Parathyroid adenoma (tissue), 2 donors: ENCODE data around the gene GNAI2.
"Not testable (repeated sequence)": the region's sequence is repeated elsewhere in the genome, so short reads cannot be mapped to it uniquely, and the experiment has no call there.

Source experiments
- H2AFZ ChIP-seq: fragments of 300-600 bp; sonication (generic); one replicate; pipeline ENCODE4 v1.7.0; 2017; ENCODE audit warnings: antibody characterized with exemption, mild to moderate bottlenecking
- H3K27ac ChIP-seq: fragments of 300-600 bp; sonication (generic); one replicate; pipeline ENCODE4 v1.7.0; 2017
- H3K27me3 ChIP-seq: fragments of 300-600 bp; sonication (generic); one replicate; pipeline ENCODE4 v1.7.0; 2017; ENCODE audit warnings: low read length; ENCODE audit not compliant: control insufficient read depth, insufficient read depth
- H3K36me3 ChIP-seq: fragments of 300-600 bp; sonication (generic); one replicate; pipeline ENCODE4 v1.7.0; 2017; ENCODE audit warnings: low read length; ENCODE audit not compliant: control insufficient read depth, insufficient read depth
- H3K4me1 ChIP-seq: fragments of 300-600 bp; sonication (generic); one replicate; pipeline ENCODE4 v1.7.0; 2017; ENCODE audit warnings: control low read depth
- H3K4me2 ChIP-seq: fragments of 300-600 bp; sonication (generic); one replicate; pipeline ENCODE4 v1.7.0; 2017; ENCODE audit warnings: low read length
- H3K4me3 ChIP-seq: fragments of 300-600 bp; sonication (generic); one replicate; pipeline ENCODE4 v1.7.0; 2017; ENCODE audit warnings: low read depth, low read length
- H3K79me2 ChIP-seq: fragments of 300-600 bp; sonication (generic); one replicate; pipeline ENCODE4 v1.7.0; 2017; ENCODE audit warnings: control low read depth
- H3K9ac ChIP-seq: fragments of 300-600 bp; sonication (generic); one replicate; pipeline ENCODE4 v1.7.0; 2017; ENCODE audit warnings: mild to moderate bottlenecking
- H3K9me3 ChIP-seq: fragments of 300-600 bp; sonication (generic); one replicate; pipeline ENCODE4 v1.7.0; 2017; ENCODE audit warnings: low read length; ENCODE audit not compliant: control insufficient read depth
- CTCF ChIP-seq: fragments of 300-600 bp; sonication (generic); IDR thresholded peaks from one replicate; pipeline ENCODE4 v1.7.0; 2017; ENCODE audit warnings: antibody characterized with exemption, mild to moderate bottlenecking
- donor health status: primary hyperparathyroidism.

Gene GNAI2

GRCh38 chr3:50278123-50278879 is 42.3 kb downstream of the GNAI2 start:
- no peak for TF ChIP-seq CTCF
- no peak overlapping the region for H3K27ac ChIP-seq
- H2AFZ ChIP-seq, result no peak overlapping the region
- no peak overlapping the region for H3K4me3 ChIP-seq
- H3K9ac ChIP-seq, result no peak overlapping the region
- H3K36me3 ChIP-seq, result no peaks in the 10 kb centered on the region
- no peak overlapping the region for H3K4me2 ChIP-seq
- no peaks in the 10 kb centered on the region for H3K27me3 ChIP-seq
- peaks cover 3% of the 10 kb centered on the region for H3K79me2 ChIP-seq
- H3K4me1 ChIP-seq, result peaks cover 4% of the 10 kb centered on the region
- H3K9me3 ChIP-seq, result no peaks in the 10 kb centered on the region

- Histone ChIP-seq H3K4me1 (peaks cover 2% of the 10 kb centered on the region), H3K79me2 (peaks cover 2% of the 10 kb centered on the region), H3K27me3 (no peaks in the 10 kb centered on the region), H3K36me3 (no peaks in the 10 kb centered on the region), H3K9ac (no peak within 1 kb of the TSS), H3K9me3 (no peaks in the 10 kb centered on the region), H3K4me3 (no peak within 1 kb of the TSS), H3K27ac (no peak within 1 kb of the TSS), H2AFZ (no peak within 1 kb of the TSS), H3K4me2 (no peak within 1 kb of the TSS)
- no peak for TF ChIP-seq CTCF
These were observed 42.8 kb downstream of the GNAI2 start, which contains the start of gene LSMEM2 for GRCh38 chr3:50278880-50279224. Gene LSMEM2, plus strand, starts transcription at chr3:50279087. Its CDS starts 27 bp downstream, at chr3:50279114.

- Histone ChIP-seq H3K27me3 (no peaks in the 10 kb centered on the region), H3K9me3 (no peaks in the 10 kb centered on the region), H3K4me2 (no peak overlapping the region), H3K36me3 (no peaks in the 10 kb centered on the region), H3K4me1 (no peaks in the 10 kb centered on the region), H2AFZ (no peak overlapping the region), H3K4me3 (no peak overlapping the region), H3K79me2 (no peaks in the 10 kb centered on the region), H3K9ac (no peak overlapping the region), H3K27ac (no peak overlapping the region)
- no peak for TF ChIP-seq CTCF
These were observed 43.4 kb downstream of the GNAI2 start for GRCh38 chr3:50279255-50280016.

- H3K4me3 ChIP-seq, H3K9ac ChIP-seq, H3K9me3 ChIP-seq, H3K4me1 ChIP-seq, H3K27ac ChIP-seq, H3K27me3 ChIP-seq, H3K36me3 ChIP-seq, H2AFZ ChIP-seq, H3K79me2 ChIP-seq, H3K4me2 ChIP-seq: not testable (repeated sequence)
These were observed 48.1 kb downstream of the GNAI2 start for GRCh38 chr3:50284121-50284520.

- H3K9ac ChIP-seq, result no peak overlapping the region
- H3K27ac ChIP-seq, result no peak overlapping the region
These were observed 50.6 kb downstream of the GNAI2 start for GRCh38 chr3:50286322-50287227.

More at GRCh38 chr3:50286322-50287227, 50.6 kb downstream of the GNAI2 start:
- Histone ChIP-seq H2AFZ (no peak overlapping the region), H3K79me2 (peaks cover 5% of the 10 kb centered on the region), H3K4me3 (no peak overlapping the region), H3K4me2 (no peak overlapping the region), H3K36me3 (no peaks in the 10 kb centered on the region), H3K4me1 (peaks cover 2% of the 10 kb centered on the region), H3K27me3 (no peaks in the 10 kb centered on the region), H3K9me3 (no peaks in the 10 kb centered on the region)
- no peak for TF ChIP-seq CTCF
